ENCODE data around the gene PCK2.
"Not testable (repeated sequence)": the region's sequence is repeated elsewhere in the genome, so short reads cannot be mapped to it uniquely, and the experiment has no call there.

Gene PCK2

GRCh38 chr14:24098229-24098926 is 4.3 kb downstream of the PCK2 start:
- no peak for DNase-seq

GRCh38 chr14:24098927-24099813 is 5.1 kb downstream of the PCK2 start:
- no peak for DNase-seq

GRCh38 chr14:24100197-24100981 is 6.3 kb downstream of the PCK2 start:
- DNase-seq, result no peak

GRCh38 chr14:24100982-24101494 is 6.9 kb downstream of the PCK2 start:
- DNase-seq, result no peak

- no peak for DNase-seq
Measured at GRCh38 chr14:24102357-24103048, 8.4 kb downstream of the PCK2 start.

GRCh38 chr14:24103451-24103850 is 9.3 kb downstream of the PCK2 start:
- no peak for DNase-seq

GRCh38 chr14:24105609-24106239 is 11.6 kb downstream of the PCK2 start:
- DNase-seq, result not testable (repeated sequence)

GRCh38 chr14:24106672-24107271 is 12.7 kb downstream of the PCK2 start:
- DNase-seq, result no peak

- no peak for DNase-seq
Measured at GRCh38 chr14:24108336-24108874, 14.3 kb downstream of the PCK2 start.

- DNase-seq, result no peak
Measured at GRCh38 chr14:24110060-24110459, 15.9 kb downstream of the PCK2 start.

GRCh38 chr14:24110523-24110922 is 16.4 kb downstream of the PCK2 start:
- no peak for DNase-seq

GRCh38 chr14:24113379-24113800 is 19.3 kb downstream of the PCK2 start:
- no peak for DNase-seq

GRCh38 chr14:24113801-24114531 is 19.9 kb downstream of the PCK2 start:
- peak; percentile 92 for DNase-seq

GRCh38 chr14:24114532-24115421 is 20.7 kb downstream of the PCK2 start, which contains the start of the genes DCAF11 and NRL:
Gene DCAF11 (plus strand): TSS chr14:24114777. CDS start chr14:24115595, 818 bp downstream.
Gene NRL (minus strand): TSS chr14:24114949. CDS start chr14:24082848, 32,101 bp downstream.
- DNase-seq, result peak; percentile 100

- no peak for DNase-seq
Measured at GRCh38 chr14:24115422-24116127, 21.5 kb downstream of the PCK2 start.

GRCh38 chr14:24116128-24116814 is 22.2 kb downstream of the PCK2 start:
- DNase-seq, result no peak

- no peak for DNase-seq
Measured at GRCh38 chr14:24117179-24117578, 23.1 kb downstream of the PCK2 start.

GRCh38 chr14:24119691-24120090 is 25.6 kb downstream of the PCK2 start:
- DNase-seq, result no peak
